Epithelial cell of esophagus (primary cell): Measurements from ENCODE around the gene RETREG2.

Experiments used
- DNase-seq: peaks from one replicate; pipeline ENCODE4 v3.0.0; 2010; ENCODE audit warnings: low read depth
- H3K4me3 ChIP-seq: 2 replicates; pipeline ENCODE4 v1.5.1; 2011; ENCODE audit warnings: mild to moderate bottlenecking, low read length, control low read depth
- TF ChIP-seq, protein P1 (sequence below): IDR thresholded peaks from 2 replicates; pipeline ENCODE4 v1.5.1; 2011; ENCODE audit warnings: low read depth, mild to moderate bottlenecking, low read length, control low read depth, inconsistent platforms; ENCODE audit not compliant: insufficient read depth; ENCODE audit errors: missing control alignments

Gene RETREG2

DNA sequence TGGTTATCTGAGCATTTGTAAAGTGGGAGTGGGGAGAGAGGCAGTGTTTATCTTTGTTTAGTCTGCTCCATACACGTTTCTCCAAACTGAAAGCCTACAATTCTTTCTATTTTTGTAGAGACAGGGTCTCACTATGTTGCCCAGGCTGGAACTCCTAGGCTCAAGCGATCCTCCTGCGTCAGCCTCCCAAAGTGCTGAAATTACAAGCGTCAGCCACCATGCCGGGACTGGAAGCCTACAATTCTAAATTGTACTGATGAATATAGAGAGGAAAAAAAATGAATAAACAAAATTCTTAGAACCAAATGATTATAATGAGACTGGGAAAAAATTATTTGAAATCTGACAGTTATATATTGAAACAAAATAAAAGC lies 27.1 kb downstream of the RETREG2 start:
- DNase-seq: no peak
- TF ChIP-seq, protein P1, sequence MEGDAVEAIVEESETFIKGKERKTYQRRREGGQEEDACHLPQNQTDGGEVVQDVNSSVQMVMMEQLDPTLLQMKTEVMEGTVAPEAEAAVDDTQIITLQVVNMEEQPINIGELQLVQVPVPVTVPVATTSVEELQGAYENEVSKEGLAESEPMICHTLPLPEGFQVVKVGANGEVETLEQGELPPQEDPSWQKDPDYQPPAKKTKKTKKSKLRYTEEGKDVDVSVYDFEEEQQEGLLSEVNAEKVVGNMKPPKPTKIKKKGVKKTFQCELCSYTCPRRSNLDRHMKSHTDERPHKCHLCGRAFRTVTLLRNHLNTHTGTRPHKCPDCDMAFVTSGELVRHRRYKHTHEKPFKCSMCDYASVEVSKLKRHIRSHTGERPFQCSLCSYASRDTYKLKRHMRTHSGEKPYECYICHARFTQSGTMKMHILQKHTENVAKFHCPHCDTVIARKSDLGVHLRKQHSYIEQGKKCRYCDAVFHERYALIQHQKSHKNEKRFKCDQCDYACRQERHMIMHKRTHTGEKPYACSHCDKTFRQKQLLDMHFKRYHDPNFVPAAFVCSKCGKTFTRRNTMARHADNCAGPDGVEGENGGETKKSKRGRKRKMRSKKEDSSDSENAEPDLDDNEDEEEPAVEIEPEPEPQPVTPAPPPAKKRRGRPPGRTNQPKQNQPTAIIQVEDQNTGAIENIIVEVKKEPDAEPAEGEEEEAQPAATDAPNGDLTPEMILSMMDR: no peak

DNA sequence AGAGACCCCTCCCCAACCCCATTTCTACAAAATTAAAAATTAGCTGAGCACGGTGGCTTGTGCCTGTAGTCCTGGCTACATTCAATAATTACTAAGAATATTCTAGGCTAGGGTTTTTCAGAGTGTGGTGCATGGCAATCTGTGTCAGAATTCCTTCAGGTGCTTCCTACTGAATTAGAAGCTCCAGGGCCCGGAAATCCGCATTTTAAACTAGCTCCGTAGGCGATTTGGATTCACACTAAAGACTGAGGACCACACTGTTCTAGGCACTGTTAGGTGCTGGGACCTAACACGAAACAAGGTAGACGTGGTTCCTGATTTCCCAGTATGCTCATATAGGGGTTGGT lies 27.9 kb downstream of the RETREG2 start:
- DNase-seq: no peak
- TF ChIP-seq, protein P1: no peak
- peak overlapping the region; percentile 70 for H3K4me3 ChIP-seq

More for the DNA sequence above, 27.1 kb downstream of the RETREG2 start:
- H3K4me3 ChIP-seq: no peak overlapping the region

DNA sequence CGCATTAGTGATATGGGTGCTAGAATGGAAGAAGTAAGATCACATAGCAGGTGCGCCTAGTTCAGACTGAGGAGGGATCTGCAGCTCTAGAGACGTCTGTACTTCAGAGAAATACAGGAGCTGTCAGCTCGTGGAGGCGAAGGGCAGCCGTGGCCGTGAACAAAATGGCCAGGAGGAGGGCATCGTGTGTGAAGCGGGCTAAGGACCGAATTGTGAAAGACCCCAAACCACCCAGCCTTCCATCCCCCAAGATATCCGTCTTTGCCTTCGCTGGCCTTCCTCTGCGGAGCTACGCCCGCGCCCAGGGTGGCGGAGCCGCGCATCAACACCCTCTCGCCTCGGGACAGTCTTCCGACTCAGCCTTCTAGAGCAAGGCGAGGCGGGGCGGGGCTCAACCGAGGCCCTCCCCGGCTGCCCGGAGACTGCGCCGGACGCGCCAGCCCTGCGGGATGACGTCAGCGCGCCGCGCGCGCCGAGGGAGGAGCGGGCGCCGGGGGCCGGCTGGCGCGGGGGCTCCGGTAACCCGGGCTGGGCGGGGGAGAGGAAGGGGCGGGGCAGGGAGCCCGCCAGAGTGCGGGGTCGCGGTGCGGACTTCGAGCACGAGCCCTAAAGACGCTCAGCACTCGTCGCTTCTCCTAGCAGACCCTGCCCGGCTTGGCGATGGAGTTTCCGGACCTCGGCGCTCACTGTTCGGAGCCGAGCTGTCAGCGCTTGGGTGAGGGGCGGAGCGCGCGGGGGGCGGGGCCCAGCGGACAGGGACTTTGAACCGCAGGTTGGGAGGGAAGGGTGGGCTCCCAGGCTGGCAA lies 28.5 kb downstream of the RETREG2 start, which contains the start of gene ZFAND2B:
Gene ZFAND2B, plus strand, starts transcription at position 455 of the 806 bp plus-strand sequence. Its CDS starts 206 bp downstream, at position 661.
- H3K4me3 ChIP-seq: peak within 1 kb of the TSS; percentile 70
- peak; percentile 95 for DNase-seq
- TF ChIP-seq, protein P1: peak; percentile 9

DNA sequence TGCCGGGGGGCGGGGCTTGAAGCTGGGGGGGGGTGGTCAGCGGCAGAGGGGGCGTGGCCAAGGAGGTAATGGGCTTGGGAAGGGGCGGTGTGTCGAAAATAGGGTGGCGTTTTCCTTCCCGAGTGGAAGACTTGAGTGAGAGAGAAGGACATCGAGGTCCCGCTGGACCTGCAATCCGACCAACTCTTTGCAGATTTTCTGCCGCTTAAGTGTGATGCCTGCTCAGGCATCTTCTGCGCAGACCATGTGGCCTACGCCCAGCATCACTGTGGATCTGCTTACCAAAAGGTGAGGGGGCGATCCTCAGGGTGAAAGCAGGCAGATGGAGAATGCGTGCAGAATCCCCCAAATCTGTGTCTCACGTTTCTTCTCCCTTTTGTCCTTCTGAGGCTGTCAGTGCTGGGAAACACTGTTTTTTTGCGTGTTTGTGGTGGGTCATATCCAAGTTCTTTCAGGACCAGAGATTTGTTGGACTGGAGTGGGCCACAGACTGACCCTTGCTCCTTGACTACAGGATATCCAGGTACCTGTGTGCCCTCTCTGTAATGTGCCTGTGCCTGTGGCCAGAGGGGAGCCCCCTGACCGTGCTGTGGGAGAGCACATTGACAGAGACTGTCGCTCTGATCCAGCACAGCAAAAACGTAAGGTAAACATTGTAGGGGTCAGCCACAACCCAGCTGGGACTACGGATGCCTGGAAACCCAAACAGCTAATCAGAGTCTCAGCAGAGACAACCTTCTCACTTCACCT lies 29.2 kb downstream of the RETREG2 start:
- peak overlapping the region; percentile 70 for H3K4me3 ChIP-seq
- DNase-seq: no peak
- TF ChIP-seq, protein P1: no peak

DNA sequence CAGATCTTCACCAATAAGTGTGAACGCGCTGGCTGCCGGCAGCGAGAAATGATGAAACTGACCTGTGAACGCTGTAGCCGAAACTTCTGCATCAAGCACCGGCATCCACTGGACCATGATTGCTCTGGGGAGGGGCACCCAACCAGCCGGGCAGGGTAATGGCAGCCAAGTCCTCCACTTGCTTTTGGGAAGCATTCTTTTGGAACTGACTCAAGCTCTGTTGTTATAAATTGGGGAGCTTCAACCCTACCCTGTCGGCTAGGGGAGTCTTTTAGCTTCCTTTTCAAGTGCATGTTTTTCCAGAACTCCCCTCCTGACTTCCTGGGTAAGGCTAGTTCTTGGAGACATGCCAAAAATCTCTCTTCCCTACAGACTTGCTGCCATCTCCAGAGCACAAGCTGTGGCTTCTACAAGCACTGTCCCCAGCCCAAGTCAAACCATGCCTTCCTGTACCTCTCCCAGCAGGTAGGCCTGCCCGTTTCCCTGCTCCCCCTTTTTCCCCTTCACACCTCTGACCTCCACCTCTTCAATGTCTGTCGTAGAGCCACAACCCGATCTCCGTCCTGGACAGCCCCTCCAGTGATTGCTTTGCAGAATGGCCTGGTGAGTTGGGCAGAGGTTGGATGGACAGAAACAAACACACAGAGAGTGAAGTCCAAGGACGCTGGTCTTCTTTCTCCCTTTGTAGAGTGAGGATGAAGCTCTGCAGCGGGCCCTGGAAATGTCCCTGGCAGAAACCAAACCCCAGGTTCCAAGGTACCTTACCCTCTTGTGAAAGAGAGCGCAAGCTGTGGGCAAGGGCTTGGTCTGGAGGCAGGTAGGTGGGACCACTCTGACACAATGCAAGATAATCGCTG lies 30.0 kb downstream of the RETREG2 start:
- TF ChIP-seq, protein P1: no peak

DNA sequence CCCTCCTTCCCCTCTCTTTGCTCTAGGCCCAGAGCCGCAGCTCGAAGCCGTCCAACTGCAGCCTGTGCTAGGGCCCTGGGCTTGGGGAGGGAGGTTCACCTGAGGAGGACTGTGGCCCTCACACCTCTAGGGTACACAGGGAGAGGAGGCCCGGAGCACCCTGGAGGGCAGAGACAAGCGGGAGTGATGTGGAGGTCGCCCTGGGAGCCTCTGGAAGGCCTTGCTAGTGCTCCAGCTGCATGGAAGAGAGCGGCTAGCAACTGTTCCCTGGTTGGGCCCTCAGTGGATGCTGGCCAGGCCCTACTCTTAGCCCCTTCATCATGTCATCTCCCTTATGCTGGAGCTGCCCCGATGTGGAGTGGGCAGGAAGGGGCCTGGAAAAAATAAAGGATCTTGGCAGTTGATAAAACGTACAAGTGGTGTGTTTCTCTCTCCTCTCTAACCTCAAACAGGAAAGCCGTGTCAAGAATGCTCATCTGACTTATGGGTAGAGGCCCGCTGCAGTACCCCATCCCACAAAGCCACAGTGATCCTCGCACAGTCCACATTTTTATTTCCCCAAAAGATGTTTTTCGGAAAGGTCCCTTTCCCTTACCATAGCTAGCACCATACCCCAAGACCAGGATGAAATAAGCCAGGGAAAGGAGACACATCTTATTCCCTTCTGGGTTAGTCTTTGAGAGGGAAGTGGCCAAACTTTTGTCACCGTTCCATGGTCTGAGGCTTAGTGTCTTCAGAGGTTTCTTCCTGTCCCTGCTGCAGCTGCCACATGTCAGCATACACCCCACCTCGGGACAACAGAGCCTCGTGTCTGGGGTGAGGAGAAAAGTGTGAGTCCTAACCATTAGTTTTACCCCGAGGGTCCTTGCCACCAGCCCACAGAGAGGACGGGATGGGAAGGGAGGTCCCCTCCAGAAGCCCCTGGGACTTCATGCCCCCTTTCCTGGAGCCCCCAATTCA lies 31.4 kb downstream of the RETREG2 start:
- H3K4me3 ChIP-seq: no peak overlapping the region
- no peak for DNase-seq
- TF ChIP-seq, protein P1: no peak

More for the DNA sequence above, 30.0 kb downstream of the RETREG2 start:
- peak; percentile 54 for DNase-seq
- no peak overlapping the region for H3K4me3 ChIP-seq
